KOPT-K1 (cell line): Measurements from ENCODE around the gene TMEM171.

Experiments
- H3K27ac ChIP-seq: fragments of 200-600 bp; sonication (generic); 2 replicates; pipeline ENCODE4 v1.5.1; 2016; ENCODE audit warnings: antibody characterized with exemption, mild to moderate bottlenecking, low read depth, low read length; ENCODE audit not compliant: poor library complexity, severe bottlenecking
- H3K36me3 ChIP-seq: fragments of 200-600 bp; sonication (generic); 2 replicates; pipeline ENCODE4 v1.5.1; 2017; ENCODE audit warnings: antibody characterized with exemption, mild to moderate bottlenecking, low read length, moderate library complexity; ENCODE audit not compliant: insufficient read depth
- H3K9me3 ChIP-seq: fragments of 200-600 bp; sonication (generic); 2 replicates; pipeline ENCODE4 v1.5.1; 2017; ENCODE audit warnings: antibody characterized with exemption, low read length, mild to moderate bottlenecking; ENCODE audit not compliant: insufficient read depth, poor library complexity, severe bottlenecking

Gene TMEM171

DNA sequence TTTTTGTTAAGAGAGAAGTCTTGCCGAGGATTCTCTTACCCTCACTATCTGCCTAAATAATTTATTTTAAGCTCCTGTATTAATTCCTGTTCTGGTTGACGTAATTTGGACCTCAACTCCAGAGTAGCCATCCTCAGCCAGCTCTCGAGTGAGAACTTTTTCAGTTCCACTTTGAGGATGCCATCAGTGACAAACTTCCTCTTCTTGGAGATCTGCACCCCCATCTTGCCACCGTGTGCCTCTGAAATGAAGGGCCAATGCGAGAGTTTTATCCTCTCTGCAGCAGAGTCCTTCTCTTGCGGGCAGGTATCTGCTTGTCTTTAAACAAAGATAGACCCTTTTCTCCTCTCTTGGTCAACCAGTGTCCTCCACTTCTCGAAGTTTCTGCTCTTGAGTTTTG lies 33.1 kb downstream of the TMEM171 start:
- H3K27ac ChIP-seq: no peak overlapping the region
- no peaks in the 10 kb centered on the region for H3K9me3 ChIP-seq
- no peaks in the 10 kb centered on the region for H3K36me3 ChIP-seq

GRCh38 chr5:73154208-73155006 lies 34.0 kb downstream of the TMEM171 start:
- Histone ChIP-seq H3K36me3 (no peaks in the 10 kb centered on the region), H3K27ac (no peak overlapping the region), H3K9me3 (no peaks in the 10 kb centered on the region)

DNA sequence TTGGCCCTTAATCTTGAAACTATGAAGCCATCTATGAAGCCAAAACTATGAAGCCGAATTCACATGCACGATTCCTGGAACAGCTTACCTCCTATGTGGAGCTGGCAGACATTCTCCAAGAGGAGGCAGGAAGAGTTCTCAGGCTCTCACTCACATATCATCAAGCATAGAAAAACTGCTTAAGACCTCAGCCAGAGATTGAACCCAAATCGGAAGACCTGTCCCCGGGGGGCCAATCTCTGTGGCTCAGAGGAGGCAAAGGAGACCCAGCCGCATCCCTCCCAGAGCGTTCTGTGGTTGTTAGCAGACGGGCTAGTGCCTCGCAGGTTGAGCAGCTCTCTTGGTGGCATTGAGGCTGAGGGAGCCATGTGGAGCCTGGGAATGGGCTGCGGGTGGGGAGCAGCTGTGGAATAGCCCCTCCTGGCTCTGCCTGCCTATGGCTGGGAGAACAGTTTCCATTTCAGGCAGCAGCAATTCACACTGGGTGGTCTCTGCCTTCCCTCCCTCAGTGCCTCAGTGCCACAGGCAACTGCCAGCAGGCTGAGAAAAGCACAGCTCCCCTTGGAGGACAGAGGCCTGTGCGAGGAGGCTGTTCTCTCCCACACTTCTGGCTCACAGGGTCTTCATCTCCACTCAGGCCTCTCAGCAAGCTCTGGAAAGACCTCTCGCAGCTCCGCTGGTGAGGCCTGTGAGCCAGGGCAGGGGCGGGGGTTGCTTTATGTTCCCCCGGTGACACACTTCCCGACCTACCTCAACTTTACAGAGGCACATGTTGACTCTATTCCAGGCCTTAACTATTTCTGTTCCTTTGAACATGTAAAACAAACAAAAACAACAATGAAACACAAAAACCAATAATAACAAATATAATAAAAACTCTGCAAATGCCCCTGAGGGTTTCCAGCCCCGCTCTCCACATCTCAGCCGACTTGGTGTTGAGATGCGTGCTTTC lies 35.2 kb downstream of the TMEM171 start:
- H3K9me3 ChIP-seq: no peaks in the 10 kb centered on the region
- H3K27ac ChIP-seq: no peak overlapping the region
- no peaks in the 10 kb centered on the region for H3K36me3 ChIP-seq

DNA sequence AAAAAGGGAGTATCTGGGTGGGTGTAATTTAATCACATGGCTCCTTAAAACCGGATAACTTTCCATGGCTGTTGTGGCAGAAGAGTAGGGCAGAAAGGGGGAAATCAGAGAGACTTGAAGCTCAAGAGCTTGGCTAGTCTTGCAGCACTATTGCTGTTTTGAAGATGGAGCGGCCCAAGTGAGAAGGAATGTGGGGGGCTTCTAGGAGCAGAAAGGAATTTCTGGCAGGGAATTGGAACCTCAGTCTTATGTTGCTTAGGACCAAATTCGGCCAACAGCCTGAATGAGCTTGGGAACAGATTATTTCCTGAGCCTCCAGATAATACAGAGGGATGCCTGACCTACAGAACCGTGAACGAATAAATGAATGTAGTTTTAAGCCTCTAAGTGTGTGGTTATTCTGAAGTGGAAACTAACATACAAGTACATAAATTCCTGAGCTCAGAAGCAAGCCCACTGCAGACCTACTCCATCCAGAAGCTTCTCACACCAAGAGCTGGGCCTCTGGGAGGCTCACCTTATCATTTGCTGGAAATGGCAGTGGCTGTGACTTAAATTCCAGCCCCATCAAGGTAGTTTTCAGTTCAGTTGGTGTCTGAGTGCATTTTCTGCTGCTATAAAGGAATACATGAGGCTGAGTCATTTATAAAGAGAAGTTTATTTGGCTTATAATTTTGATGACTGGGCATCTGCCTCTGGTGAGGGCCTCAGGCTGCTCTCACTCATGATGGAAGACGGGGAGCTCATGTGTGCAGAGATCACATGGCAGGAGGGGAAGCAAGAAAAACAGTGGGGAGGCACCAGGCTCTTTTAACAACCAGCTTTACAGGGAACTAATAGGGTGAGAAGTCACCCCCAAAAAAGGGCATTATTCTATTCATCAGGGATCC lies 37.3 kb downstream of the TMEM171 start:
- no peaks in the 10 kb centered on the region for H3K9me3 ChIP-seq
- no peaks in the 10 kb centered on the region for H3K36me3 ChIP-seq
- H3K27ac ChIP-seq: no peak overlapping the region

DNA sequence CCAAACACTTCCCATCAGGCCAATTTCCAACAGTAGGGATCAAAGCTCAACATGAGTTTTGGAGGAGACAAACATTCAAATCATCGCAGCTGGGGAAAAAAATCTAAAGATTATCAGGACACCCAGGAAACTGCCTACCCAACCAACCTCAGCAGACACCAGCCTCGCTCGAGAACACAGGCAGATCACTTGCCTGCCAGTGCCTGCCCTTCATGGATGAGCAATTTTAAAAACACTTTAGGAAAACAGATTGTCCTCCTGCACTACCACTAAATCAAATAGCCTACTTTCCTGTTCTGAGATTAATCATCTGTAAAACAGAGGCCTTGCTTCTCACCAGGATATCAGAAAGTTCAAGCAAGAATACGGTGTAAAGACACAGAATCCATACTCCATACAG lies 37.9 kb downstream of the TMEM171 start:
- H3K36me3 ChIP-seq: no peaks in the 10 kb centered on the region
- no peak overlapping the region for H3K27ac ChIP-seq
- no peaks in the 10 kb centered on the region for H3K9me3 ChIP-seq

GRCh38 chr5:73160239-73160671 lies 39.9 kb downstream of the TMEM171 start:
- Histone ChIP-seq H3K36me3 (no peaks in the 10 kb centered on the region), H3K27ac (no peak overlapping the region), H3K9me3 (no peaks in the 10 kb centered on the region)

- H3K9me3 ChIP-seq: no peaks in the 10 kb centered on the region
- no peak overlapping the region for H3K27ac ChIP-seq
- H3K36me3 ChIP-seq: no peaks in the 10 kb centered on the region
Observed at GRCh38 chr5:73170522-73170921, 50.1 kb downstream of the TMEM171 start.

DNA sequence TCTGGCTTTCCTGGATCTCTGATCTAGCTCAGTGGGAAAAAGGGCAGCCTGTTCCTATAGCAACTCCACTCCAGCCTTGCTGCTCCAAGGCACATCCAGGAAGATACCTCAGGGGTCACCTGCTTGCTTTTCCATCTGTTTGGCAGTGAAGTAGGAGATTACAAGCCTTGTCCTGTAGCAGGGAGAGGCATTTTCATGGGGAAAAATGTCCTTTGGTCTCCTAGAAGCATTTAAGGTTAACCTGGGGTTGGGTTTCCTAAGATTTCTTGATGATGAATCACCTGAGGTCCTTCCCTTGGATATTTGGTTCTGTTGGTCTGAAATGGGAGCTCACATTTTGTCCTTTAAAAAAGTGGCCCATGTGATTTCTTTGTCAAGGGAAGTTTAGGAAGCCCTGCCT lies 51.1 kb downstream of the TMEM171 start:
- Histone ChIP-seq H3K9me3 (no peaks in the 10 kb centered on the region), H3K27ac (no peak overlapping the region), H3K36me3 (no peaks in the 10 kb centered on the region)

DNA sequence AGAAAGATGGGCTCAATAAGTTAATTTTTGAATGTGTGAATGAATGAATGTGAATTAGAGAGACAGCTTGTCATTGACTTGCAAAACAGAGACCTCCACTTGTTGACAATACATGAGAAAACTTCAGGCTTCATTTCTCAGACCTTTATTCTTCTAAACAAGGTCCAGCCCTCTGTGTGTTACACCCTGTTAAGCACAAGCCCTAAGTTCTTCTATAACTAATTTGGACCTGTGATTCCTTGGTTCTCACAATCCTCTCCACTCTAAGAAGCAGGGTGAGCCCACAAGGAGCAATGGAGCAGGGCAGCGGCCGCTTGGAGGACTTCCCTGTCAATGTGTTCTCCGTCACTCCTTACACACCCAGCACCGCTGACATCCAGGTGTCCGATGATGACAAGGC lies 52.6 kb downstream of the TMEM171 start, which contains the start of gene TMEM174:
TSS of gene TMEM174 (plus strand) at position 243 of the 400 bp plus-strand sequence. CDS start at position 294, 51 bp downstream.
- Histone ChIP-seq H3K36me3 (no peaks in the 10 kb centered on the region), H3K27ac (no peak within 1 kb of the TSS), H3K9me3 (no peaks in the 10 kb centered on the region)

GRCh38 chr5:73174100-73174815 lies 53.9 kb downstream of the TMEM171 start:
- H3K36me3 ChIP-seq: no peaks in the 10 kb centered on the region
- no peaks in the 10 kb centered on the region for H3K9me3 ChIP-seq
- no peak overlapping the region for H3K27ac ChIP-seq

- Histone ChIP-seq H3K36me3 (no peaks in the 10 kb centered on the region), H3K27ac (no peak overlapping the region), H3K9me3 (no peaks in the 10 kb centered on the region)
Observed at GRCh38 chr5:73176250-73176649, 55.9 kb downstream of the TMEM171 start.

DNA sequence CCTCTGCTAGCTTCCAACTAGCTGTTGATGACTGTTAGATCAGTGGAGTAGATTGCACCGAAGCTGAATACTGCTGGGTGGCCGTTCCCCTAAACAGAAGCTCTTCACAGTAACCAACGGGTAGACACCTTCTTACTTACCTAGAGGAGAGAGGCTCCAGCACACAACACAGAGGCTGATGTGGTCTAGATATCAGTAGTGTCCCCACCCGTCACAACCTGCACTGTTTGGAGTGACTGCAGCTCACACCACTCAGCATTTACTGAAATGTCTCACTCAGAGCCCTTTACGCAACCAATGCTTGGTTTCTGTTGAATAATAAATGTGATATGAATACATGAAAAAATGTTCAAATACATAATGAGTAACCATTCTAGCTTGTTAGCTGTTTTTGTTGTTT lies 57.9 kb downstream of the TMEM171 start:
- no peak overlapping the region for H3K27ac ChIP-seq
- no peaks in the 10 kb centered on the region for H3K9me3 ChIP-seq
- no peaks in the 10 kb centered on the region for H3K36me3 ChIP-seq

DNA sequence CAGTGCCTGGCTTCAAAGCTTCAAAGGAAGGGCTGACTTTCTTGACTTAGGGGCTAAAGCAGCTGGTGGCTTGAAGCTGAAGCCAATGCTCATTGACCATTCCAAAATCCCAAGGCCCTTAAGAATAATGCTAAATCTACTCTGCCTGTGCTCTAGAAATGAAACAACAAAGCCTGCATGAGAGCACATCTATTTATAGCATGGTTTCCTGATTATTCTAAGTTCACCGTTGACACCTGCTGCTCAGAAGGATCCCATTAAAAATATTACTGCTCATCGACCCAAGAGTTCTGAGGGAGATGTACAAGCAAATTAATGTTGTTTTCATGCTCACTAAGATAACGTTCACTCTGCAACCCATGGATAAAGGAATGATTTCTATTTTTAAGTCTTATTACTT lies 59.4 kb downstream of the TMEM171 start:
- H3K36me3 ChIP-seq: no peaks in the 10 kb centered on the region
- peaks cover 8% of the 10 kb centered on the region for H3K9me3 ChIP-seq
- no peak overlapping the region for H3K27ac ChIP-seq

- Histone ChIP-seq H3K36me3 (no peaks in the 10 kb centered on the region), H3K27ac (no peak overlapping the region), H3K9me3 (peaks cover 14% of the 10 kb centered on the region)
Observed at GRCh38 chr5:73180566-73180965, 60.2 kb downstream of the TMEM171 start.
